ENCODE measurements around the gene NTRK2.

DNA sequence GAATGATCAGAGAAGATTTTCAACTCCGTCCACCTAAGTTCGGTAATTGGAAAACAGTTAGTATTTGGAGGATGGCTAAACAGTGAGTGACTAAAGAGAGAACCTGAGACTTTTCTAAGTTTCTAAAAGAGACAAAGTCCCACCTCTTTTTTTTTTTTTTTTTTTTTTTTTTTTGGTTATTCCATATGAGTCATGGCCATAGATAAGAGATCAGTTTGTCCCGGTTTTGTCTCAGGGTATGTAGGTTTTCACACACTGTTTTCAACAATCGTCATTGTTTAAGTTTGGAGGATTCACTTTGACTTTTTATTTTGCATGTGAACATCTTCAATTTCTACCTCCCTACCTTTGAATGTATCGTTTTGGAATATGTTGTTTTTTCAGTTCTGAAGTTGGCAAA lies 85.9 kb downstream of the NTRK2 start:
- TF ChIP-seq, protein P1, sequence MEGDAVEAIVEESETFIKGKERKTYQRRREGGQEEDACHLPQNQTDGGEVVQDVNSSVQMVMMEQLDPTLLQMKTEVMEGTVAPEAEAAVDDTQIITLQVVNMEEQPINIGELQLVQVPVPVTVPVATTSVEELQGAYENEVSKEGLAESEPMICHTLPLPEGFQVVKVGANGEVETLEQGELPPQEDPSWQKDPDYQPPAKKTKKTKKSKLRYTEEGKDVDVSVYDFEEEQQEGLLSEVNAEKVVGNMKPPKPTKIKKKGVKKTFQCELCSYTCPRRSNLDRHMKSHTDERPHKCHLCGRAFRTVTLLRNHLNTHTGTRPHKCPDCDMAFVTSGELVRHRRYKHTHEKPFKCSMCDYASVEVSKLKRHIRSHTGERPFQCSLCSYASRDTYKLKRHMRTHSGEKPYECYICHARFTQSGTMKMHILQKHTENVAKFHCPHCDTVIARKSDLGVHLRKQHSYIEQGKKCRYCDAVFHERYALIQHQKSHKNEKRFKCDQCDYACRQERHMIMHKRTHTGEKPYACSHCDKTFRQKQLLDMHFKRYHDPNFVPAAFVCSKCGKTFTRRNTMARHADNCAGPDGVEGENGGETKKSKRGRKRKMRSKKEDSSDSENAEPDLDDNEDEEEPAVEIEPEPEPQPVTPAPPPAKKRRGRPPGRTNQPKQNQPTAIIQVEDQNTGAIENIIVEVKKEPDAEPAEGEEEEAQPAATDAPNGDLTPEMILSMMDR (conservative IDR thresholded peaks at IDR 0.05; ENCODE audit: low read depth, low read length): no peak
- no peak for TF ChIP-seq EZH2 (IDR thresholded peaks at IDR 0.05; ENCODE audit: borderline replicate concordance, low read depth, low read length, poor library complexity, severe bottlenecking)

All from A673 (cell line).